A673 (cell line): Measurements from ENCODE around the gene CPT1A.

Source experiments
- EZH2 ChIP-seq: fragments of 200-600 bp; sonication (generic); IDR thresholded peaks from 2 replicates; pipeline ENCODE4 v1.6.1; 2017; ENCODE audit warnings: borderline replicate concordance, low read depth, mild to moderate bottlenecking, mixed read lengths, antibody characterized with exemption, low read length; ENCODE audit not compliant: poor library complexity, severe bottlenecking
- TF ChIP-seq, protein P1 (sequence below): fragments of 300-800, 200-600 bp; sonication (generic); conservative IDR thresholded peaks from 2 replicates; pipeline ENCODE4 v1.5.1; 2017; ENCODE audit warnings: low read depth, mild to moderate bottlenecking, antibody characterized with exemption, low read length, moderate library complexity, mixed read lengths

- TF ChIP-seq, protein P1, sequence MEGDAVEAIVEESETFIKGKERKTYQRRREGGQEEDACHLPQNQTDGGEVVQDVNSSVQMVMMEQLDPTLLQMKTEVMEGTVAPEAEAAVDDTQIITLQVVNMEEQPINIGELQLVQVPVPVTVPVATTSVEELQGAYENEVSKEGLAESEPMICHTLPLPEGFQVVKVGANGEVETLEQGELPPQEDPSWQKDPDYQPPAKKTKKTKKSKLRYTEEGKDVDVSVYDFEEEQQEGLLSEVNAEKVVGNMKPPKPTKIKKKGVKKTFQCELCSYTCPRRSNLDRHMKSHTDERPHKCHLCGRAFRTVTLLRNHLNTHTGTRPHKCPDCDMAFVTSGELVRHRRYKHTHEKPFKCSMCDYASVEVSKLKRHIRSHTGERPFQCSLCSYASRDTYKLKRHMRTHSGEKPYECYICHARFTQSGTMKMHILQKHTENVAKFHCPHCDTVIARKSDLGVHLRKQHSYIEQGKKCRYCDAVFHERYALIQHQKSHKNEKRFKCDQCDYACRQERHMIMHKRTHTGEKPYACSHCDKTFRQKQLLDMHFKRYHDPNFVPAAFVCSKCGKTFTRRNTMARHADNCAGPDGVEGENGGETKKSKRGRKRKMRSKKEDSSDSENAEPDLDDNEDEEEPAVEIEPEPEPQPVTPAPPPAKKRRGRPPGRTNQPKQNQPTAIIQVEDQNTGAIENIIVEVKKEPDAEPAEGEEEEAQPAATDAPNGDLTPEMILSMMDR, result no peak
- TF ChIP-seq EZH2, result no peak
Observed at GRCh38 chr11:68832476-68833181, 9.1 kb downstream of the CPT1A start.
